ENCODE data around the gene SBNO2.

DNA sequence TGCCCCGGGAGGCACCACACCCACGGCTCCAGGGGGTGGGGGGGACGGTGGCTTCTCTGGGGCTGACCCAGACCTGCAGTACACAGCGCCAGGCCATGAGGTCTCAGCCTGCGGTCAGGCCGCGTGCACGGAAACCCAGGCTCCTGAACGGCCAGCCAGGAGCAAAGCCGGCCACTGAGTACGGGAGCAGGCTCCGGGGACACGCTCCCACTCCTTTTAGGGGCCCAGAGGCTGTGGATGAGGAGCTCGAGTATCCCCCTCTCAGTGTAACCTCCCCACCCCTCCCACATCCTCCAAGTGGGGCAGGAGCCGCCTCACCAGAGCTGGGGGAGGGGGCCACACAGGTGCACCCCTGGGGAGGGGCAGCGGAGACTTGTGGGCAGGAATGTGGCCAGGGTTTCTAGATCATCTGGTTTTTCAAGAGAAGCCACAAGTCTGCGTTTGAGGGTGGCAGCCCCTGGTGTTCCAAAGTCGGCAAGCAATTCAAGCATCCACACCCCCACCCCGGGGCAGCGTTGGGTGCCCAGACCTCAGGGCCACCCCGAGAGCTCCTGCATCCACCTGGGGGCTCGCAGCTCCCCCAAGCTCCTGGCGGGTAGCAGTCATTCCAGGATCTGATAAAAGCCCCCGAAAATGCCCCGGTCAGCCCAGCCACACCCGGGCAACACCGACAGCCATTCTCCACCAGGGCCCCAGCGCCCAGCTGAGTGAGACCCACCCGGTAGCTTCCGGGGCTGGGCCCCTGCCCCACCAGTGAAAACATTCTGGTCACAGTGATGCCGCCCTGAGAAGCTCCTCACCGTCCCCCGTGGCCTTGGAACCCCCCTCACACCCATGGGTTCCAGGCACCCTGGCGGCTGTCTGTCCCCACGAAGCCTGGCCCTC, 6.1 kb downstream of the SBNO2 start:
- TF ChIP-seq EZH2 (IDR thresholded peaks at IDR 0.05), result no peak
- TF ChIP-seq, protein P1, sequence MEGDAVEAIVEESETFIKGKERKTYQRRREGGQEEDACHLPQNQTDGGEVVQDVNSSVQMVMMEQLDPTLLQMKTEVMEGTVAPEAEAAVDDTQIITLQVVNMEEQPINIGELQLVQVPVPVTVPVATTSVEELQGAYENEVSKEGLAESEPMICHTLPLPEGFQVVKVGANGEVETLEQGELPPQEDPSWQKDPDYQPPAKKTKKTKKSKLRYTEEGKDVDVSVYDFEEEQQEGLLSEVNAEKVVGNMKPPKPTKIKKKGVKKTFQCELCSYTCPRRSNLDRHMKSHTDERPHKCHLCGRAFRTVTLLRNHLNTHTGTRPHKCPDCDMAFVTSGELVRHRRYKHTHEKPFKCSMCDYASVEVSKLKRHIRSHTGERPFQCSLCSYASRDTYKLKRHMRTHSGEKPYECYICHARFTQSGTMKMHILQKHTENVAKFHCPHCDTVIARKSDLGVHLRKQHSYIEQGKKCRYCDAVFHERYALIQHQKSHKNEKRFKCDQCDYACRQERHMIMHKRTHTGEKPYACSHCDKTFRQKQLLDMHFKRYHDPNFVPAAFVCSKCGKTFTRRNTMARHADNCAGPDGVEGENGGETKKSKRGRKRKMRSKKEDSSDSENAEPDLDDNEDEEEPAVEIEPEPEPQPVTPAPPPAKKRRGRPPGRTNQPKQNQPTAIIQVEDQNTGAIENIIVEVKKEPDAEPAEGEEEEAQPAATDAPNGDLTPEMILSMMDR (IDR thresholded peaks at IDR 0.05), result no peak

All from neural progenitor cell (in vitro differentiated cells).